ENCODE results near the gene PSMD5. TPM values are rescaled to one million over a fixed set of nuclear protein-coding genes. Genes with fewer than 3 reads are reported as not detected.

PSMD5 gene
- total RNA-seq, 2 donors from 2014 or later, result 33.2 to 60.2 TPM

- H3K9ac ChIP-seq (ENCODE audit: low read depth in 2 of 2, low read length in 2 of 2), result no peak overlapping the region
- H3K36me3 ChIP-seq, result no peaks in the 10 kb centered on the region
- no peak for DNase-seq
- no peaks in the 10 kb centered on the region for H3K9me3 ChIP-seq
- H3K4me1 ChIP-seq, result peaks cover 3% of the 10 kb centered on the region
- no peak for TF ChIP-seq CTCF (IDR thresholded peaks at IDR 0.05)
- no peak overlapping the region for H3K27ac ChIP-seq
- intact Hi-C loops (cut with DNase I), result no loop called here
- no peaks in the 10 kb centered on the region for H3K27me3 ChIP-seq
- no peak overlapping the region for H3K4me3 ChIP-seq
Observed at GRCh38 chr9:120873512-120873911, 30.8 kb upstream of the PSMD5 start.

GRCh38 chr9:120872791-120873502 lies 30.2 kb upstream of the PSMD5 start:
- no peak for DNase-seq
- no peak for TF ChIP-seq CTCF (IDR thresholded peaks at IDR 0.05)
- Histone ChIP-seq H3K27ac (no peak overlapping the region), H3K27me3 (no peaks in the 10 kb centered on the region), H3K9me3 (no peaks in the 10 kb centered on the region), H3K9ac (ENCODE audit: low read depth in 2 of 2, low read length in 2 of 2) (no peak overlapping the region), H3K36me3 (no peaks in the 10 kb centered on the region), H3K4me1 (peaks cover 9% of the 10 kb centered on the region), H3K4me3 (no peak overlapping the region)
- intact Hi-C loops (cut with DNase I), result no loop called here

- peaks cover 9% of the 10 kb centered on the region for H3K4me1 ChIP-seq
- H3K36me3 ChIP-seq, result no peaks in the 10 kb centered on the region
- DNase-seq, result no peak
- intact Hi-C loops (cut with DNase I), result no loop called here
- H3K27ac ChIP-seq, result no peak overlapping the region
- H3K4me3 ChIP-seq, result no peak overlapping the region
- H3K27me3 ChIP-seq, result no peaks in the 10 kb centered on the region
- TF ChIP-seq CTCF (IDR thresholded peaks at IDR 0.05), result no peak
- H3K9ac ChIP-seq (ENCODE audit: low read depth in 2 of 2, low read length in 2 of 2), result no peak overlapping the region
- H3K9me3 ChIP-seq, result no peaks in the 10 kb centered on the region
Observed at GRCh38 chr9:120870206-120870605, 27.5 kb upstream of the PSMD5 start.

GRCh38 chr9:120869726-120870125 lies 27.0 kb upstream of the PSMD5 start:
- TF ChIP-seq CTCF (IDR thresholded peaks at IDR 0.05), result no peak
- Histone ChIP-seq H3K27ac (peak overlapping the region; percentile 67), H3K9me3 (no peaks in the 10 kb centered on the region), H3K9ac (ENCODE audit: low read depth in 2 of 2, low read length in 2 of 2) (peak overlapping the region in 1 of 2 donors; percentile 79), H3K36me3 (no peaks in the 10 kb centered on the region), H3K27me3 (no peaks in the 10 kb centered on the region), H3K4me3 (no peak overlapping the region), H3K4me1 (peaks cover 9% of the 10 kb centered on the region)
- intact Hi-C loops (cut with DNase I), result loop anchor here (5.0 kb wide), 1 partner anchor 68 kb away; no protein-coding TSS in a partner anchor
- no peak for DNase-seq

GRCh38 chr9:120869360-120869687 lies 26.6 kb upstream of the PSMD5 start:
- H3K9ac ChIP-seq (ENCODE audit: low read depth in 2 of 2, low read length in 2 of 2), result peak overlapping the region; percentile 75 to 79

More at GRCh38 chr9:120869360-120869687, 26.6 kb upstream of the PSMD5 start:
- Histone ChIP-seq H3K27ac (peak overlapping the region; percentile 67), H3K36me3 (no peaks in the 10 kb centered on the region), H3K27me3 (no peaks in the 10 kb centered on the region), H3K9me3 (no peaks in the 10 kb centered on the region), H3K4me3 (peak overlapping the region; percentile 42), H3K4me1 (peaks cover 9% of the 10 kb centered on the region)
- no peak for DNase-seq
- TF ChIP-seq CTCF (IDR thresholded peaks at IDR 0.05), result no peak
- intact Hi-C loops (cut with DNase I), result loop anchor here (5.0 kb wide), 1 partner anchor 68 kb away; no protein-coding TSS in a partner anchor

Data from colonic mucosa (tissue), 4 donors.